ENCODE measurements around the gene ITCH.

GRCh38 chr20:34560614-34561013, 197.5 kb downstream of the ITCH start:
- TF ChIP-seq CTCF (IDR thresholded peaks at IDR 0.05) (no peak), POLR2A (IDR thresholded peaks at IDR 0.05) (no peak), EP300 (IDR thresholded peaks at IDR 0.05) (no peak)

Data from ovary (tissue), 3 donors.